ENCODE measurements around the gene CHD5. TPM values are rescaled to one million over a fixed set of nuclear protein-coding genes. Genes with fewer than 3 reads are reported as not detected.
"Not testable (repeated sequence)": the region's sequence is repeated elsewhere in the genome, so short reads cannot be mapped to it uniquely, and the experiment has no call there.

CHD5 gene
- total RNA-seq, 1 experiment from 2014 or later: 0.07 TPM

DNA sequence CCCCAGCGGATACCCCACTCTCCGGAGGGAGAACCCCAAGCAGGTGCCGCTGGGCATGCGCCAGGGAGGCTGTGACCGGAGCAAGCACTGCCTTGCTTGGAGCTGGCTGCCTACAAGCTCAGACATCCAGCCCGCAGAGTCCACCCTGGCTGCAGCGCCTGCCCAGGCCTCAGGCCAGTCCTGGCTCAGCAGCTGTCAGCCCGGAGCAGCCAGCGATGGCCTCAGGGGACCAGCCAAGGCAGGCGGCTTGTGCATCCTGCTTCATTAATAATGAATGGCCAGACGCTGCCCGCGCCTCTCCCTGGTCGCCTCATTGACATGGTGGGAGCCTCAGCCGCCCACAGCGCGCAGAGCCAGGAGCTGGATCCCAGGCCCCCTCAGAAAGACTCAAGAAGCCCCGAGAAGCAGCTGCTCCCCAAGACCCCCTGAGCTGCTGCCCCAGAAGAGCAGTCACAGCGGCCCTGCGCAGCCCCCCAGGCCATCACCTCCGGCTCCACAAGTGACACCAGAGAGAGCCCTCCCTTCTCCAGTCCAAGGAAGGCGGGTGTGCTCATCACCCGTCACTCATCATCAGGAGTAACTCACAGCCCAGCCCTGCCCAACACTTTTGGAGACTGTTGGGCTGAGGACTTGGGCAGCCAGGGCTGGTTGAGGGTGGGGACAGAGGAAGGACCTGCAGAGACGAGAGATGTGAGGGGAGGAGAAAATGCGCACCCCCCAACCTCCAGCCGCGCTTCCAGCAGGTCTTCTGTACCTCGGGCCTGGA, 114.8 kb downstream of the CHD5 start:
- no peak for DNase-seq (ENCODE audit: low read depth)

DNA sequence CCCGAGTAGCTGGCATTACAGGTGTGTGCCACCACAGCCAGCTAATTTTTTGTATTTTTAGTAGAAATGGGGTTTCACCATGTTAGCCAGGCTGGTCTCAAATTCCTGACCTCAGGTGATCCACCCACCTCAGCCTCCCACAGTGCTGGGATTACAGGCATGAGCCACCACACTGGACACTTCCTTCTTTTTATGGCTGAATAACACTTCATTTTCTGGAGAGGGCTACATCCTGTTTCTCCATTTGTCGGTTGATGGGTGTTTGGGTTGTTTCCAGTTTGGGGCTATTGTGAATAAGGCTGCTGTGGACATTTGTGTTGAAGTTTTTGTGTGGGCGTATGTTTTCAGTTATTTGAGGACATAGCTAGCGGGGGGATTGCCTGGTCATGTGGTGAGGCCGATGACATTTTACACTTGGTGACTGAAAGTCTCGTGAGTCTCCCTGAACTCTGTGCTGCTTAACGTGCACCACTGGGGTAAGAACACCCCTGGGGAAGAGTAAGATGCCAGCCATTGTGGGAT, 116.5 kb downstream of the CHD5 start:
- DNase-seq (ENCODE audit: low read depth): not testable (repeated sequence)

DNA sequence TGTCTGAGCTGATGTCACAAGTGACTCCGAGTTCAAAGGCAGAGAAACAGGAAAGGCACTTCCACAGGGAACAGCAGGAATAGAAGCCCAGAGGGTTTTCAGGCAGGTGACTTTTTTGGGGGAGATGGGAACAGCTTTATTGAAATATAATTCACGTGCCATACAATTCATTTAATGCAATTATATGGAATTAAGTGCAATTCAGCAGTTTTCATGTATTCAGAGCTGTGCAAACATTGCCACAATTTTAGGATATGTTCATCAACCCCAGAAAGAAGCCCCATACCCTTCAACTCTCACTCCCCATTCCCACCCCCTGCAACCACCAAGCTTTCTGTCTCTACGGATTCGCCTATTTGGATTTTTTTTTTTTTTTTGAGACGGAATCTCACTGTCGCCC, 117.5 kb downstream of the CHD5 start:
- no peak for DNase-seq (ENCODE audit: low read depth)

DNA sequence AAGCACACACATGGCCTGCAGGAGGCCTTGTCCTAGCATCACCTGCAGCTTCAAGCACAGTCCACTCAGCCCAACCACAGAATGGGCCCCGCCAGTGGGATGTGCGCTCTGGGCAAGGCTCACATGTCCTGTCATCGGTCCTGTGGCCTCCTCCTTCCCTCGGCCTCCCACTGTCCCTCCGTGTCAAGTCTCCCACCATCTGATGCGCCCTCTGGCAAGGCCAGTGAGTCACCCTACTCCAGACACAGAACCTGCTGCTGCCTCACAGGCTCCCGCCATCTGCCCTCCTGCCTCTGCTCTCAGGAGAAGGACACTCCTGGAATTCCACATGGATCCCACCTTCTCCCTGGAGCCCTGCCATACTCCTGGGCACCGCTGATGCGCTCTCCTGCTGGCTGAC, 120.3 kb downstream of the CHD5 start:
- DNase-seq (ENCODE audit: low read depth): peak; percentile 84

DNA sequence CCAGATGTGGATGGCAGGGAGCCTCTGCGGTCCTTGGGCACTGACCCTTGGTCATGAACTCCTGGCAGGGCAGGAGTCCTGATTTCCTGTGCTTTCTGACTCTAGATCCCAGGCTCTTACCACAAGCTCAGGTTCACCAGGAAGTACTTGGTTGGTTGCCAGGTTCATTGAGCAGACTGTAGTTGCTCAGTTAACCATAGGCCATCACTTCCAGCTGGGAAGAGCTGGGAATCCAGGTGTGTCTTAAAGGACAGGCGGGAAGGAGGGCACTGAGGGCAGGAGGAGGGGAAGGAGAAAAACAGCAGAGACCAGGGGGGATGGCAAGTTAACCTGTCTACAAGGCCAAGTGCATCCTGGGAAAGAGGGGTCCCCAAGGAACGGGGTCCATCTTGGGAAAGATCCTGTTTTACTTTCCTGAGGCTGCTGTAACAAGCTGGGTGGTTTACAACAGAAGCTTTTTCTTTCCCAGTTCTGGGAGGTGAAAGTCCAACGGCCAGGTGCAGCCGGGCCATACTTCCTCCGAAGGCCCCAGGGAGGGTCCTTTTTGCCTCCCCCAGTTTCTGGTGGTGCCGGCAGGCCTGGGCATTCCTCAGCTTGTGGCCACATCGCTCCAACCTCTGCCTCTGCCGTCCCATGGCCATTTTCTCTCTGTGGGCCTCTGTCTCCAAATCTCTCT, 122.8 kb downstream of the CHD5 start:
- DNase-seq (ENCODE audit: low read depth): no peak

DNA sequence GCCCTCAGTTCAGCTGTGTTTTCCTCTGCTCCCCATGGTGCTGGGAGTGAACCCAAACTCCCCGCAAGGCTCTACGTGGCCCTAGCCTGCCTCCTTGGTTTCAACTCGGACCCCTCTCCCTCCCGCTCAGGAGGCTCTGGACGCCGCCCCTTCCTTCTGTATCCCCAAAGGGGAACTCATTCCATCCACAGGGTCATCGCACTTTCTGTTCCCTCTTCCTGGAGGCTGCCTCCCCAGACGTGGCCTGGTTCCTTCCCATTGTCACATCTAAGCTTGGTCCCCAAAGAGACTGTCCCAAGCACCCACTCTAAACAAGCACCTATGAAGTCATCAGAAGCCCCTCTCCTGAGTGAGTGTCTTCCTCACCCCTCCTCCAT, 123.6 kb downstream of the CHD5 start:
- DNase-seq (ENCODE audit: low read depth): no peak

DNA sequence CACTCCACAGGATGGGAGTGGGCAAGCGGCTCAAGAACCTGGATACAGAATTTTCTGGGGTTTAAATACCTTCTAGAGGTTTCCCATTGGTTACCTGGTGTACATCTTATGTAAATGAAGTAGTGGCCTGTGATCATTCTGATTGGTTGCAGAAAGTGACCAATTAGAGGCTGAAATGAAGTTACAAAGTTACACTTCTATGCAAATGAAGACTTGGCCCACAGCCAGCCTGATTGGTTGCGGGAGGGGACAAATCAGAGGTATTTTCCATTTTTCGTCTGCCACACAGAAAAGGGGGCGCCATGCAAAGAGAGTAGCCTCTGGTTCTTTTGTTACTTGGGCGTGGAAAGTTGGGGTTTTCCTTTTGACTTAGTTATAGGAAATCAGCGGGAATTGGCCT, 125.5 kb downstream of the CHD5 start:
- DNase-seq (ENCODE audit: low read depth): no peak

DNA sequence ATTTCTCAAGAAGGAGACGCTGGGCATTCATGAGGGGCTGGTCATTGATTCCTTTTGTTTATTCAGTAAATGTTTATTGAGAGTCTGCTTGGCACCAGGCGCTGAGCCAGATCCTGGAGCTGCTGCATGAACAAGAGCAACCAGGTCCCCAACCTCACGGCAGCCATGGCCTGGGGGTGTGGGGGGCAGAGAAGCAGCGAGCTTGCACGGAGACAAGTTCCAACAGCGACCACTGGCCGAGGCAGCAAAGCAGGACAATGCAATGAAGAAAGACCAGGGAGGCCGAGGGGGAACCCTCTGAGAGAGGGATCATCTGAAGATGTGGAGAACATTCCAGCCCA, 126.9 kb downstream of the CHD5 start:
- DNase-seq (ENCODE audit: low read depth): no peak

DNA sequence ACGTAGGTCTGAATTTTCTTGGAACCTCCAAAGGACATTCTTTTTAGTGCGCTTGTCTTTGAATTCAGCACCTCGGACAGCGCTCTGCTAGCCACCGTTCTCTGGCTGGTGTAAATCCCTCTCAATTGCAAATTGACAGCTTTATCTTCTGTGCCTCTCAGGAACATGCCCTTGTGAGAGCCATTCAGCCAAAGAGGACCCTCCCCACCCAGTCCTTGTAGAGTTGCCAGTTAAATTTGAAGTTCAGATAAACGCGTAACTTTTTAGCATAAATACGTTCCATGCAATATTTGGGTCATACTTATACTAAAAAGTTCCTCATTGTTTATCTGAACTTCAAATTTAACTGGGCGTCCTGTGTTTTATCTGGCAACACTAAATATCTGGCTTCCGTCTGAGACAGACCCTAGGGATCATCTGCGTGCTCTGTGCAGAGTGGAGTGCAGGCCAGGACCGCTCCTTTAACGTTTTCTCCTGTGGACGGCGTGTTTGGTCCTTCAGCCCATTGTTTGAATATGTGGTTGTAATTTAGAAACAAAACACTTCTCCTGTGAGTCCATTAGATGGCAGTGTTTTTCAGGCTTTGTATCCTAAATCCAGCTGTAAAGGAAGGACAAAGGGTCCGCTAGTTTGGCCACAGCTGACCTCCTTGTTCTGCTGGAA, 127.4 kb downstream of the CHD5 start:
- peak; percentile 63 for DNase-seq (ENCODE audit: low read depth)

Other genes with a start within 250 kb of the CHD5 start
- 5.4 and 7.8 TPM in 2 replicates for gene NPHP4, start 187.9 kb downstream of the CHD5 start, total RNA-seq (2014; rRNA removed; shearing (Covaris generic))
- gene KCNAB2, start 134.4 kb downstream of the CHD5 start, total RNA-seq (2014; rRNA removed; shearing (Covaris generic)): 9.2 and 13.7 TPM in 2 replicates
- gene RPL22, start 19.3 kb upstream of the CHD5 start, total RNA-seq (2014; rRNA removed; shearing (Covaris generic)): 135 and 162 TPM in 2 replicates
- gene RNF207, start 25.8 kb upstream of the CHD5 start, total RNA-seq (2014; rRNA removed; shearing (Covaris generic)): 0.91 and 3.9 TPM in 2 replicates
- 99.6 and 153 TPM in 2 replicates for gene ICMT, start 55.6 kb upstream of the CHD5 start, total RNA-seq (2014; rRNA removed; shearing (Covaris generic))
- gene HES3, start 63.9 kb upstream of the CHD5 start, total RNA-seq (2014; rRNA removed; shearing (Covaris generic)): not detected in 2 replicates
- 3.5 and 9.1 TPM in 2 replicates for gene GPR153, start 80.8 kb upstream of the CHD5 start, total RNA-seq (2014; rRNA removed; shearing (Covaris generic))
- 102 and 113 TPM in 2 replicates for gene ACOT7, start 213.4 kb upstream of the CHD5 start, total RNA-seq (2014; rRNA removed; shearing (Covaris generic))
- gene HES2, start 239.6 kb upstream of the CHD5 start, total RNA-seq (2014; rRNA removed; shearing (Covaris generic)): 0.47 and 1.0 TPM in 2 replicates
- gene ESPN, start 244.5 kb upstream of the CHD5 start, total RNA-seq (2014; rRNA removed; shearing (Covaris generic)): 0.02 TPM in 1 of 2 replicates, not detected in the other